ENCODE measurements around the gene PVALEF. TPM values are rescaled to one million over a fixed set of nuclear protein-coding genes. Genes with fewer than 3 reads are reported as not detected.

PVALEF gene
- total RNA-seq (not detected), polyA plus RNA-seq (not detected)
- long read RNA-seq, donor 1: 0 reads
- long read RNA-seq, donor 2: 0 reads
- long read RNA-seq, donor 3: 0 reads

DNA sequence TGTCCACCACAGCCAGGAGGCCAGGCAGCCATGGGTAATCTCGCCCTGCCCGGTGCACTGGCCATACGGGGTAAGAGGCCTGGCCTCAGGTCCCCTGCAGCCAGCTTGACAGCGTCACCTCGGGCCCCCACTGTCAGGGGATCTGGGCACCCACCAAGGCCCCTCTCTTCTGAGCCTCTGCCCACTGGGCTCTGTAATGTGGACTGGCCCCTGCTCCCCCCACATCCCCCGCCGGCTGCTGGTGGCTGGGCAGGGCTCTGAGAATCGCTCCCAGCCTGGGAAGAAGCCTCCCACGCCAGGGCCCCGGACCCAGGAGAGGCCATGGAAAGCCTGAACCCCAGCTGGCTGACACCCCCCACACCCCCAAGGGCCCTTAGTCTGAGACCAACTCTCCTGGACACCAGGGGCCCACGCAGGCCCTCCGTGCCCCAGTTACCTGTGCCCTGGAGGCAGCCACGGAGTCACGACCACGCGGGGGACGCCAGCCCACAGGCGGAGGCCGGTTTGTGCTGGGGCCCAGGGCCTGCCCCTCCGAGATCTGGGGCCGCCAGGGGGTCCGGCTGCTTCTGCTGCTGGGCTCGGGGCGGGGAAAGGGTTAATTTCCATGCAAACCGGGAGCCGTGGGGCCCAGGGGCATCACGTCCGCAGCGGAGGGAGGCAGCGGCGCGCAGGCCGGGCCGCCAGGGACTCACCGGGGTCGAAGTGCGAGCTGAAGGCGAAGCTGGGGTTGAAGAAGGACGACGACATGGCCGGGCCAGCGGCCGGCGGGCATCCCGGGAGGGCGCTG, at the start of gene PVALEF:
Gene PVALEF, plus strand, starts transcription at position 262 of the 787 bp plus-strand sequence. CDS start 15,720 bp downstream, outside the sequence.
- DNase-seq: peak in 1 of 5 donors; percentile 13
- H3K9me3 ChIP-seq: no peaks in the 10 kb centered on the region
- 24 to 55% (median 25%) methylated on average over 17 to 46 of the region's 46 CpGs for WGBS, 3 donors
- TF ChIP-seq EP300 (IDR thresholded peaks at IDR 0.05) (no peak), POLR2A (IDR thresholded peaks at IDR 0.05) (no peak)
- TF ChIP-seq, protein P1, sequence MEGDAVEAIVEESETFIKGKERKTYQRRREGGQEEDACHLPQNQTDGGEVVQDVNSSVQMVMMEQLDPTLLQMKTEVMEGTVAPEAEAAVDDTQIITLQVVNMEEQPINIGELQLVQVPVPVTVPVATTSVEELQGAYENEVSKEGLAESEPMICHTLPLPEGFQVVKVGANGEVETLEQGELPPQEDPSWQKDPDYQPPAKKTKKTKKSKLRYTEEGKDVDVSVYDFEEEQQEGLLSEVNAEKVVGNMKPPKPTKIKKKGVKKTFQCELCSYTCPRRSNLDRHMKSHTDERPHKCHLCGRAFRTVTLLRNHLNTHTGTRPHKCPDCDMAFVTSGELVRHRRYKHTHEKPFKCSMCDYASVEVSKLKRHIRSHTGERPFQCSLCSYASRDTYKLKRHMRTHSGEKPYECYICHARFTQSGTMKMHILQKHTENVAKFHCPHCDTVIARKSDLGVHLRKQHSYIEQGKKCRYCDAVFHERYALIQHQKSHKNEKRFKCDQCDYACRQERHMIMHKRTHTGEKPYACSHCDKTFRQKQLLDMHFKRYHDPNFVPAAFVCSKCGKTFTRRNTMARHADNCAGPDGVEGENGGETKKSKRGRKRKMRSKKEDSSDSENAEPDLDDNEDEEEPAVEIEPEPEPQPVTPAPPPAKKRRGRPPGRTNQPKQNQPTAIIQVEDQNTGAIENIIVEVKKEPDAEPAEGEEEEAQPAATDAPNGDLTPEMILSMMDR (IDR thresholded peaks at IDR 0.05): no peak
- H3K27me3 ChIP-seq: no peaks in the 10 kb centered on the region
- intact Hi-C loops (cut with DNase I): no loop called here
- H3K4me1 ChIP-seq (ENCODE audit: insufficient read depth): peaks cover 1% of the 10 kb centered on the region
- H3K4me3 ChIP-seq: no peak within 1 kb of the TSS
- H3K27ac ChIP-seq: no peak within 1 kb of the TSS
- H3K36me3 ChIP-seq: no peaks in the 10 kb centered on the region

GRCh38 chr17:81115749-81116464, 49.4 kb upstream of the PVALEF start:
- TF ChIP-seq, protein P1 (IDR thresholded peaks at IDR 0.05): no peak
- TF ChIP-seq POLR2A (IDR thresholded peaks at IDR 0.05) (no peak), EP300 (IDR thresholded peaks at IDR 0.05) (no peak)
- WGBS, 3 donors: 82 to 86% (median 84%) methylated on average over 18 to 22 of the region's 22 CpGs
- Histone ChIP-seq H3K27me3 (no peaks in the 10 kb centered on the region), H3K27ac (no peak overlapping the region), H3K4me3 (no peak overlapping the region), H3K36me3 (no peaks in the 10 kb centered on the region), H3K9me3 (no peaks in the 10 kb centered on the region), H3K4me1 (ENCODE audit: insufficient read depth) (peaks cover 3% of the 10 kb centered on the region)
- intact Hi-C loops (cut with DNase I): no loop called here
- no peak for DNase-seq

DNA sequence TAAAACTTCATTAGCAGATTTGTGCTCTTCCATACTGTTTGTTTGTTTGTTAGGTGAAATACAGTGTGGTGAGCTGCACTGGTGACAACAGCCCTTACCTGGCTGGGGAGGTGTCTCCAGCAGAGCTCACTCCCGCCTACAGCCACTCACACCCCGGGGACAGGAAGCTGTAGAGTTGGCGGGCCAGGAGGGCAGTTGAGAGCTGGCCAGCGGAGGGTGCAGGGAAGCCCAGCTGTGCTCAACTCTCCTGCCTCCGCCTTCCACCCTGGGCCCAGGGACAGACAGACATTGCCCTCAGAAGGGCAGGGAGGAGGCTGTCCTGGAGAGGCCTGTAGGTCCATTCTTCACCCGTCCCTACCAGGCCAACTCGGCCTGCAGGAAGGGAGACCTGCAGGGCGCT, 48.6 kb upstream of the PVALEF start:
- Histone ChIP-seq H3K4me3 (no peak overlapping the region), H3K4me1 (ENCODE audit: insufficient read depth) (peaks cover 3% of the 10 kb centered on the region), H3K27me3 (no peaks in the 10 kb centered on the region), H3K36me3 (no peaks in the 10 kb centered on the region), H3K27ac (no peak overlapping the region), H3K9me3 (no peaks in the 10 kb centered on the region)
- intact Hi-C loops (cut with DNase I): no loop called here
- WGBS, 3 donors: 73 to 89% (median 80%) methylated on average over 8 of the region's 8 CpGs
- TF ChIP-seq, protein P1 (IDR thresholded peaks at IDR 0.05): no peak
- TF ChIP-seq EP300 (IDR thresholded peaks at IDR 0.05) (no peak), POLR2A (IDR thresholded peaks at IDR 0.05) (no peak)
- no peak for DNase-seq

DNA sequence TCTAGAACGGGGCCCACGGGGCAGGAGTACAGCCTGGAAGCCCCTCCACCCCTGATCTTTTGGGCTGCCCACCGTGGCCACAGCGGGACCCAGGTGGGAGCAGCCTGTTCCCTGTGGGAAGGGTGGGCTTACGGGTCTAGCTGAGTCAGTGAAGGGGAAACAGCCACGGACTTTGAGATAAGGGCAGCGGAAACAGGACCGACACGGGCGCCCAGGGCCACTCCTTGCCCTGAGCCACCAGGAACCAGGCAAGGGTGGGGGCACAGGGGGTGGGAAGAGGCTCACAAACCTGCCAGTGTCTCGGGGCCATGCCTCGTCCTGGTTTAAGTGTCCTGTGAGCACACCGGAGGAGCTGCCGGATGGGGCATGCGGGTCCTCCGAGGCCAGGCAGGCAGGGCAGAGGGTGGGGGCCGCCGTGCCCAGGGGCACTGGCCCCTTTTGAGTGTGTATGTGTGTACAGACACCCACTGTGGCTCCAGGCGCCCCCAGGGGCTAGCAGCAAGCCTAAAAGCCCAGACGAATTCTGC, 47.6 kb upstream of the PVALEF start:
- H3K4me1 ChIP-seq (ENCODE audit: insufficient read depth): peaks cover 3% of the 10 kb centered on the region
- 57 to 81% (median 68%) methylated on average over 19 to 20 of the region's 20 CpGs for WGBS, 3 donors
- DNase-seq: no peak
- TF ChIP-seq, protein P1 (IDR thresholded peaks at IDR 0.05): no peak
- no peak for TF ChIP-seq EP300 (IDR thresholded peaks at IDR 0.05)
- TF ChIP-seq POLR2A (IDR thresholded peaks at IDR 0.05): no peak
- H3K36me3 ChIP-seq: no peaks in the 10 kb centered on the region
- H3K27me3 ChIP-seq: no peaks in the 10 kb centered on the region
- no peak overlapping the region for H3K27ac ChIP-seq
- intact Hi-C loops (cut with DNase I): no loop called here
- H3K4me3 ChIP-seq: no peak overlapping the region
- no peaks in the 10 kb centered on the region for H3K9me3 ChIP-seq
